ENCODE data around the gene SSR2. TPM values are rescaled to one million over a fixed set of nuclear protein-coding genes. Genes with fewer than 3 reads are reported as not detected.

Gene SSR2
- total RNA-seq (2012; rRNA removed), result 538 and 640 TPM in 2 replicates

- Histone ChIP-seq H3K4me3 (ENCODE audit: low read length) (peak within 1 kb of the TSS; percentile 85), H3K9me3 (replicated peaks; ENCODE audit: low read length) (no peaks in the 10 kb centered on the region), H3K9ac (ENCODE audit: low read depth, low read length) (peak within 1 kb of the TSS; percentile 83), H3K4me1 (ENCODE audit: control insufficient read depth, insufficient read depth, low read length) (peaks cover 12% of the 10 kb centered on the region), H3K4me2 (ENCODE audit: low read length) (peak within 1 kb of the TSS; percentile 90), H3K27me3 (ENCODE audit: control insufficient read depth, insufficient read depth, low read length) (no peaks in the 10 kb centered on the region), H3K36me3 (ENCODE audit: insufficient read depth, low read length) (peaks cover 25% of the 10 kb centered on the region)
These were observed at the start of gene SSR2 for GRCh38 chr1:156020293-156021092. TSS of gene SSR2 (minus strand) at chr1:156020951. CDS start at chr1:156020167, 784 bp downstream.

- Histone ChIP-seq H3K4me1 (ENCODE audit: control insufficient read depth, insufficient read depth, low read length) (no peaks in the 10 kb centered on the region), H3K4me3 (ENCODE audit: low read length) (no peak overlapping the region), H3K4me2 (ENCODE audit: low read length) (no peak overlapping the region), H3K36me3 (ENCODE audit: insufficient read depth, low read length) (no peaks in the 10 kb centered on the region), H3K9me3 (replicated peaks; ENCODE audit: low read length) (no peaks in the 10 kb centered on the region), H3K9ac (ENCODE audit: low read depth, low read length) (no peak overlapping the region), H3K27me3 (ENCODE audit: control insufficient read depth, insufficient read depth, low read length) (no peaks in the 10 kb centered on the region)
These were observed 49.8 kb upstream of the SSR2 start for GRCh38 chr1:156070548-156070947.

- H3K4me1 ChIP-seq (ENCODE audit: control insufficient read depth, insufficient read depth, low read length), result no peaks in the 10 kb centered on the region
- H3K27me3 ChIP-seq (ENCODE audit: control insufficient read depth, insufficient read depth, low read length), result no peaks in the 10 kb centered on the region
- no peak overlapping the region for H3K4me2 ChIP-seq (ENCODE audit: low read length)
- no peaks in the 10 kb centered on the region for H3K9me3 ChIP-seq (replicated peaks; ENCODE audit: low read length)
- H3K4me3 ChIP-seq (ENCODE audit: low read length), result no peak overlapping the region
- H3K9ac ChIP-seq (ENCODE audit: low read depth, low read length), result no peak overlapping the region
- no peaks in the 10 kb centered on the region for H3K36me3 ChIP-seq (ENCODE audit: insufficient read depth, low read length)
These were observed 49.0 kb upstream of the SSR2 start for GRCh38 chr1:156069490-156070455.

GRCh38 chr1:156067262-156067661, 46.5 kb upstream of the SSR2 start:
- Histone ChIP-seq H3K36me3 (ENCODE audit: insufficient read depth, low read length) (no peaks in the 10 kb centered on the region), H3K4me3 (ENCODE audit: low read length) (no peak overlapping the region), H3K9me3 (replicated peaks; ENCODE audit: low read length) (no peaks in the 10 kb centered on the region), H3K27me3 (ENCODE audit: control insufficient read depth, insufficient read depth, low read length) (no peaks in the 10 kb centered on the region), H3K4me1 (ENCODE audit: control insufficient read depth, insufficient read depth, low read length) (no peaks in the 10 kb centered on the region), H3K9ac (ENCODE audit: low read depth, low read length) (no peak overlapping the region), H3K4me2 (ENCODE audit: low read length) (no peak overlapping the region)

- Histone ChIP-seq H3K27me3 (ENCODE audit: control insufficient read depth, insufficient read depth, low read length) (no peaks in the 10 kb centered on the region), H3K4me2 (ENCODE audit: low read length) (no peak overlapping the region), H3K4me1 (ENCODE audit: control insufficient read depth, insufficient read depth, low read length) (no peaks in the 10 kb centered on the region), H3K9me3 (replicated peaks; ENCODE audit: low read length) (no peaks in the 10 kb centered on the region), H3K4me3 (ENCODE audit: low read length) (no peak overlapping the region), H3K9ac (ENCODE audit: low read depth, low read length) (no peak overlapping the region), H3K36me3 (ENCODE audit: insufficient read depth, low read length) (no peaks in the 10 kb centered on the region)
These were observed 45.1 kb upstream of the SSR2 start for GRCh38 chr1:156065871-156066270.

GRCh38 chr1:156065212-156065611, 44.5 kb upstream of the SSR2 start:
- no peaks in the 10 kb centered on the region for H3K4me1 ChIP-seq (ENCODE audit: control insufficient read depth, insufficient read depth, low read length)
- H3K9me3 ChIP-seq (replicated peaks; ENCODE audit: low read length), result no peaks in the 10 kb centered on the region
- H3K9ac ChIP-seq (ENCODE audit: low read depth, low read length), result no peak overlapping the region
- no peaks in the 10 kb centered on the region for H3K36me3 ChIP-seq (ENCODE audit: insufficient read depth, low read length)
- H3K27me3 ChIP-seq (ENCODE audit: control insufficient read depth, insufficient read depth, low read length), result no peaks in the 10 kb centered on the region
- no peak overlapping the region for H3K4me2 ChIP-seq (ENCODE audit: low read length)
- no peak overlapping the region for H3K4me3 ChIP-seq (ENCODE audit: low read length)

GRCh38 chr1:156064615-156065014, 43.9 kb upstream of the SSR2 start:
- Histone ChIP-seq H3K9ac (ENCODE audit: low read depth, low read length) (no peak overlapping the region), H3K4me1 (ENCODE audit: control insufficient read depth, insufficient read depth, low read length) (no peaks in the 10 kb centered on the region), H3K9me3 (replicated peaks; ENCODE audit: low read length) (no peaks in the 10 kb centered on the region)

GRCh38 chr1:156063997-156064285, 43.2 kb upstream of the SSR2 start:
- Histone ChIP-seq H3K4me1 (ENCODE audit: control insufficient read depth, insufficient read depth, low read length) (no peaks in the 10 kb centered on the region), H3K36me3 (ENCODE audit: insufficient read depth, low read length) (no peaks in the 10 kb centered on the region), H3K27me3 (ENCODE audit: control insufficient read depth, insufficient read depth, low read length) (no peaks in the 10 kb centered on the region), H3K4me3 (ENCODE audit: low read length) (no peak overlapping the region), H3K4me2 (ENCODE audit: low read length) (no peak overlapping the region), H3K9me3 (replicated peaks; ENCODE audit: low read length) (no peaks in the 10 kb centered on the region), H3K9ac (ENCODE audit: low read depth, low read length) (no peak overlapping the region)

More at GRCh38 chr1:156064615-156065014, 43.9 kb upstream of the SSR2 start:
- Histone ChIP-seq H3K36me3 (ENCODE audit: insufficient read depth, low read length) (no peaks in the 10 kb centered on the region), H3K4me2 (ENCODE audit: low read length) (no peak overlapping the region), H3K27me3 (ENCODE audit: control insufficient read depth, insufficient read depth, low read length) (no peaks in the 10 kb centered on the region), H3K4me3 (ENCODE audit: low read length) (no peak overlapping the region)

GRCh38 chr1:156062189-156062588, 41.4 kb upstream of the SSR2 start:
- H3K27me3 ChIP-seq (ENCODE audit: control insufficient read depth, insufficient read depth, low read length), result no peaks in the 10 kb centered on the region
- no peak overlapping the region for H3K9ac ChIP-seq (ENCODE audit: low read depth, low read length)
- no peak overlapping the region for H3K4me3 ChIP-seq (ENCODE audit: low read length)
- H3K36me3 ChIP-seq (ENCODE audit: insufficient read depth, low read length), result peaks cover 8% of the 10 kb centered on the region
- no peak overlapping the region for H3K4me2 ChIP-seq (ENCODE audit: low read length)
- H3K4me1 ChIP-seq (ENCODE audit: control insufficient read depth, insufficient read depth, low read length), result no peaks in the 10 kb centered on the region
- H3K9me3 ChIP-seq (replicated peaks; ENCODE audit: low read length), result no peaks in the 10 kb centered on the region

GRCh38 chr1:156060937-156061636, 40.3 kb upstream of the SSR2 start, which contains the start of gene RAB25:
TSS of gene RAB25 (plus strand) at chr1:156061160. CDS start at chr1:156061401, 241 bp downstream.
- Histone ChIP-seq H3K4me2 (ENCODE audit: low read length) (no peak within 1 kb of the TSS), H3K9me3 (replicated peaks; ENCODE audit: low read length) (no peaks in the 10 kb centered on the region), H3K4me1 (ENCODE audit: control insufficient read depth, insufficient read depth, low read length) (no peaks in the 10 kb centered on the region), H3K36me3 (ENCODE audit: insufficient read depth, low read length) (peaks cover 8% of the 10 kb centered on the region), H3K4me3 (ENCODE audit: low read length) (no peak within 1 kb of the TSS), H3K27me3 (ENCODE audit: control insufficient read depth, insufficient read depth, low read length) (no peaks in the 10 kb centered on the region), H3K9ac (ENCODE audit: low read depth, low read length) (no peak within 1 kb of the TSS)

GRCh38 chr1:156056326-156056849, 35.6 kb upstream of the SSR2 start:
- peaks cover 11% of the 10 kb centered on the region for H3K4me1 ChIP-seq (ENCODE audit: control insufficient read depth, insufficient read depth, low read length)

More at GRCh38 chr1:156056326-156056849, 35.6 kb upstream of the SSR2 start:
- no peak overlapping the region for H3K4me2 ChIP-seq (ENCODE audit: low read length)
- H3K36me3 ChIP-seq (ENCODE audit: insufficient read depth, low read length), result peaks cover 8% of the 10 kb centered on the region
- H3K9me3 ChIP-seq (replicated peaks; ENCODE audit: low read length), result no peaks in the 10 kb centered on the region
- H3K27me3 ChIP-seq (ENCODE audit: control insufficient read depth, insufficient read depth, low read length), result no peaks in the 10 kb centered on the region
- H3K9ac ChIP-seq (ENCODE audit: low read depth, low read length), result no peak overlapping the region
- H3K4me3 ChIP-seq (ENCODE audit: low read length), result no peak overlapping the region
